GM18526 (cell line): ENCODE results near the gene CERS5.

Source experiments
- POLR2A ChIP-seq: IDR thresholded peaks from 3 replicates; pipeline ENCODE4 v1.6.1; 2011; ENCODE audit not compliant: insufficient read length; ENCODE audit errors: extremely low read depth

CERS5 gene

DNA sequence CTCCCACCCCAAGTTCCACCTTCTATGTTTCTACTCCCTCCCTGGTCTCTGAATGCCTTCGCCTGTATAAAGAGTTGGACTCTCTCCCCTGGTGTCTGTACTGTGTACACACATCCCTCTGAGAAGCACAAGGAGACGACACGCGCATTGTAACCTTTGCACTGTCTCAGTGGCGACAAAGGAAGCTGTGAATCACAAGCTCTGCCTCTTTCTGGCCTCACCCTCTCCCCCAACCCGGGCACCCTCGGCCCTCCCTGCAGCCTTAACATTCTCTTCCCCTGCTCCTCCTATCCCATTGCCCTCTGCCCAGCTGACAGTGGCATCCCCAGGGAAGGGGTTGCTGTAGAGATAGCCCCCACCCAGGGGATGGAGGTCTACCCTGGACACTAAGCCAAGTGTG is 84.5 kb downstream of the CERS5 start:
- no peak for TF ChIP-seq POLR2A

DNA sequence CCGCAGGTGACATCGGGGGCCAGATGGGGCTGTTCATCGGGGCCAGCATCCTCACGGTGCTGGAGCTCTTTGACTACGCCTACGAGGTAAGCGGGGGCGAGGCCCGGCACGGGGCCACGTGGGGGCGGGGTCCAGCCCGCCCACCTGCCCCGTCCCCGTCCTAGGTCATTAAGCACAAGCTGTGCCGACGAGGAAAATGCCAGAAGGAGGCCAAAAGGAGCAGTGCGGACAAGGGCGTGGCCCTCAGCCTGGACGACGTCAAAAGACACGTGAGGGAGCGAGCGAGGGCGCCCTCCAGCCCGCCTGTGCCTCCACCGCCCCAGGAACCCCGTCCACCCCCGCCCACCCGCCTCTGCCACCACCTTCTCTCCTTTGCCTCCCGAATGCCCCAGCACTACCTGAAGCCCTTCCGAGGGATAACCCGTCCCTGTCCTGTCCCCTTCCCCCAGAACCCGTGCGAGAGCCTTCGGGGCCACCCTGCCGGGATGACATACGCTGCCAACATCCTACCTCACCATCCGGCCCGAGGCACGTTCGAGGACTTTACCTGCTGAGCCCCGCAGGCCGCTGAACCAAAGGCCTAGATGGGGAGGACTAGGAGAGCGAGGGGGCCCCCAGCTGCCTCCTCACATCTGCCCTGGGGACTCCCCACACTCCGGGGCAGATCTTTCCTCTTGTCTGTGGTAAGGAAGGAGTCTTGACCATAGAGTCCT is 85.9 kb downstream of the CERS5 start:
- TF ChIP-seq POLR2A = no peak

DNA sequence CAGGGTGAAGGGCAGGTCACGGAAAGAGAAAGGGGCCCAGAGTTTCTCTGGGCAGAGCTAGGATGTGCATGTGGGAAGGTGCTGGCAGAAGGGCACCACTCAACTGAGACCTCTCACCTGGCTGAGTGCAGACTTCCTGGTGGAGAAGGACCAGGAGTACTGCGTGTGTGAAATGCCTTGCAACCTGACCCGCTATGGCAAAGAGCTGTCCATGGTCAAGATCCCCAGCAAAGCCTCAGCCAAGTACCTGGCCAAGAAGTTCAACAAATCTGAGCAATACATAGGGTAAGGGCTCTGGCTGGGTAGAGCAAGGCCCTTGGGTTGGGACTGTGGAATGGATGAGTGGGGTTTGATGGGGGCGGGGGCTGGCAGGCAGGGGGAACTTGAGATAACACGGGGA is 87.4 kb downstream of the CERS5 start:
- no peak for TF ChIP-seq POLR2A
